Hair follicular keratinocyte (primary cell): ENCODE results near the gene NSRP1. TPM values are rescaled to one million over a fixed set of nuclear protein-coding genes. Genes with fewer than 3 reads are reported as not detected.

Source experiments
- total RNA-seq: library from RNA; depleted of rRNA; stranded (reverse); fragments of >200 nt; gene quantifications from 2 replicates; pipeline ENCODE4 v1.2.3, GENCODE V29; 2015

The NSRP1 gene, protein sequence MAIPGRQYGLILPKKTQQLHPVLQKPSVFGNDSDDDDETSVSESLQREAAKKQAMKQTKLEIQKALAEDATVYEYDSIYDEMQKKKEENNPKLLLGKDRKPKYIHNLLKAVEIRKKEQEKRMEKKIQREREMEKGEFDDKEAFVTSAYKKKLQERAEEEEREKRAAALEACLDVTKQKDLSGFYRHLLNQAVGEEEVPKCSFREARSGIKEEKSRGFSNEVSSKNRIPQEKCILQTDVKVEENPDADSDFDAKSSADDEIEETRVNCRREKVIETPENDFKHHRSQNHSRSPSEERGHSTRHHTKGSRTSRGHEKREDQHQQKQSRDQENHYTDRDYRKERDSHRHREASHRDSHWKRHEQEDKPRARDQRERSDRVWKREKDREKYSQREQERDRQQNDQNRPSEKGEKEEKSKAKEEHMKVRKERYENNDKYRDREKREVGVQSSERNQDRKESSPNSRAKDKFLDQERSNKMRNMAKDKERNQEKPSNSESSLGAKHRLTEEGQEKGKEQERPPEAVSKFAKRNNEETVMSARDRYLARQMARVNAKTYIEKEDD
- total RNA-seq = 4.2 and 5.2 TPM in 2 replicates

GRCh38 chr17:30116661-30117551 is at the start of gene NSRP1:
Gene NSRP1, plus strand, starts transcription at chr17:30116816. Its CDS starts 28 bp downstream, at chr17:30116844.

DNA sequence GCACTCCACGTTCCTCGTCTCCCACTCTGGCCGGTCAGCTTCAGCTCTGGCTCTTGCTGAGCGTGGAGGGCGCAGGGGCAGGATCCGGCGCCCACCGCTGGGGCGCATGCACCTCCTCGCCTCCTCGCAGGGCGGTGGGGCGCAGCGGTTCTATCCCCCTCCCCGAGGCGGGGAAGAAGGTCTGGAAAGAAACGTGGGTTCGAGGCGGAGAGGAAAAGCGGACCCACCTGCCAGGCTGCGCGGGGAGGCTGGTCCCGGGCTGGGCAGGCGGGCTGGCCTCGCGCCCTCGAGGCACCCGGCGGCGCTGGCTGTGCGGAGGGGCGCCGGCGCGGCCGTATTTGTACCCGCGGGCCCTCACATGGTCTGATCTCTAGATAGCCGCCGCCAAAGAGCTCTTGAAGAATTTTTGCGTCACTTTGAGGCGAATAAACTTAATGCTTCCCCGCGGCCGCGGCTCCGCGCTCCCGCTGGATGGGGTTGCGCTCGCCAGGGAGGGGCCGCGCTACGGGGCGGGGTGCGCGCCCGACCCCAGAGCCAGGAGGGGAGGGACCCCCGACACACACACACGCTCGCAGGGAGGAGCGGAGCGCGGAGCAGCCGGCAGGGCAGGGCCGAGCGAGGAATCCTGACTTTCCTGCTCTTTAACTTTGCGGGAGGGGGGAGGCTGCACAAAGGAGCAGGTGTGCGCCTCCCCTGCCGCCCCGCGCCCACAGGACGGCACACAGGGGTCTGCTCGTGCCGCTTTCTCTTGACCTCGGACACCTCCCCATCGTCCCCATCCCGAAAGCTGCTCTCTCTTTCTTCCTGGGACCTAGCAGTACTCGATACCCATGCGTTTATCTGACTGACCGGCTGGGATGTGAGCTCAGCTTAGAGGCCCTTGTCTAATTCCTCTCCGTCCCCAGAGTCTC is 119.0 kb downstream of the NSRP1 start, which contains the start of gene SLC6A4:
Gene SLC6A4 (minus strand): TSS at position 312 of the 911 bp plus-strand sequence. CDS start 13,739 bp downstream, outside the sequence.

Other genes with a start within 250 kb of the NSRP1 start
- gene SSH2, start 186.6 kb upstream of the NSRP1 start, total RNA-seq = 9.8 and 13.8 TPM in 2 replicates
- not detected in 2 replicates for gene EFCAB5, start 175.2 kb upstream of the NSRP1 start, total RNA-seq
- gene SLC6A4, start 118.9 kb downstream of the NSRP1 start, total RNA-seq = not detected in 2 replicates
- gene BLMH, start 175.1 kb downstream of the NSRP1 start, total RNA-seq = 5.2 and 7.0 TPM in 2 replicates
- not detected in 2 replicates for gene TMIGD1, start 217.2 kb downstream of the NSRP1 start, total RNA-seq